Measurements from ENCODE around the gene CPN1.

DNA sequence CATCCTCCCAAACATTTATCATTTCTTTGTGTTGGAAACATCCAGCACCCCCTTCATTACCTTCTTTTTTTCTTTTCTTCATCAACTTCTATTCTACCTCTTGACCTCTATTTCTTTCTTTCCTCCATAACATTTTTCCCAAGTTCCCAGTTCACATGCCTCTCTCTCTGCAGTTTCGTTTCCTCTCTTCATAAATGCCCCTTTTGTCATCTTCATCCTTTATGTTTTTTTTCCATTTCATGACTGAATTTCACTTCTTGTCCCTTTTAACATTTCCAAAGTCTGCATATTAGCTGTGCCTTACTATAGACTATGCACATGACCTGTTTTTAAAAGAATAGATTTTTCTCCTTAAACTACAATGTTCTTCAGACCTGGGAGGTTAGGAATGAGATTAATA, 23.7 kb downstream of the CPN1 start:
- TF ChIP-seq, protein P1, sequence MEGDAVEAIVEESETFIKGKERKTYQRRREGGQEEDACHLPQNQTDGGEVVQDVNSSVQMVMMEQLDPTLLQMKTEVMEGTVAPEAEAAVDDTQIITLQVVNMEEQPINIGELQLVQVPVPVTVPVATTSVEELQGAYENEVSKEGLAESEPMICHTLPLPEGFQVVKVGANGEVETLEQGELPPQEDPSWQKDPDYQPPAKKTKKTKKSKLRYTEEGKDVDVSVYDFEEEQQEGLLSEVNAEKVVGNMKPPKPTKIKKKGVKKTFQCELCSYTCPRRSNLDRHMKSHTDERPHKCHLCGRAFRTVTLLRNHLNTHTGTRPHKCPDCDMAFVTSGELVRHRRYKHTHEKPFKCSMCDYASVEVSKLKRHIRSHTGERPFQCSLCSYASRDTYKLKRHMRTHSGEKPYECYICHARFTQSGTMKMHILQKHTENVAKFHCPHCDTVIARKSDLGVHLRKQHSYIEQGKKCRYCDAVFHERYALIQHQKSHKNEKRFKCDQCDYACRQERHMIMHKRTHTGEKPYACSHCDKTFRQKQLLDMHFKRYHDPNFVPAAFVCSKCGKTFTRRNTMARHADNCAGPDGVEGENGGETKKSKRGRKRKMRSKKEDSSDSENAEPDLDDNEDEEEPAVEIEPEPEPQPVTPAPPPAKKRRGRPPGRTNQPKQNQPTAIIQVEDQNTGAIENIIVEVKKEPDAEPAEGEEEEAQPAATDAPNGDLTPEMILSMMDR (IDR thresholded peaks at IDR 0.05; ENCODE audit: extremely low read depth in 1 of 2, insufficient read depth in 1 of 2, low read depth in 1 of 2, low read length in 2 of 2): no peak
- no peak for TF ChIP-seq MYC (IDR thresholded peaks at IDR 0.05; ENCODE audit: low read depth, low read length)
- TF ChIP-seq POLR2A (IDR thresholded peaks at IDR 0.05; ENCODE audit: low read depth, low read length): no peak
- no peak for TF ChIP-seq EZH2 (IDR thresholded peaks at IDR 0.05; ENCODE audit: borderline replicate concordance, low read depth, low read length, severe bottlenecking)
